Activated CD8-positive, alpha-beta memory T cell treated with anti-CD3 and anti-CD28 coated beads for 24 hours (primary cell): ENCODE measurements around the gene RHEBL1.
"Not testable (repeated sequence)": the region's sequence is repeated elsewhere in the genome, so short reads cannot be mapped to it uniquely, and the experiment has no call there.

ENCODE experiments used
- DNase-seq: peaks from one replicate; pipeline ENCODE4 v3.0.0-alpha.2; 2020

RHEBL1 gene

GRCh38 chr12:49089821-49090773, 20.3 kb upstream of the RHEBL1 start:
- peak; percentile 74 for DNase-seq

GRCh38 chr12:49088932-49089330, 19.2 kb upstream of the RHEBL1 start:
- DNase-seq, result no peak

DNA sequence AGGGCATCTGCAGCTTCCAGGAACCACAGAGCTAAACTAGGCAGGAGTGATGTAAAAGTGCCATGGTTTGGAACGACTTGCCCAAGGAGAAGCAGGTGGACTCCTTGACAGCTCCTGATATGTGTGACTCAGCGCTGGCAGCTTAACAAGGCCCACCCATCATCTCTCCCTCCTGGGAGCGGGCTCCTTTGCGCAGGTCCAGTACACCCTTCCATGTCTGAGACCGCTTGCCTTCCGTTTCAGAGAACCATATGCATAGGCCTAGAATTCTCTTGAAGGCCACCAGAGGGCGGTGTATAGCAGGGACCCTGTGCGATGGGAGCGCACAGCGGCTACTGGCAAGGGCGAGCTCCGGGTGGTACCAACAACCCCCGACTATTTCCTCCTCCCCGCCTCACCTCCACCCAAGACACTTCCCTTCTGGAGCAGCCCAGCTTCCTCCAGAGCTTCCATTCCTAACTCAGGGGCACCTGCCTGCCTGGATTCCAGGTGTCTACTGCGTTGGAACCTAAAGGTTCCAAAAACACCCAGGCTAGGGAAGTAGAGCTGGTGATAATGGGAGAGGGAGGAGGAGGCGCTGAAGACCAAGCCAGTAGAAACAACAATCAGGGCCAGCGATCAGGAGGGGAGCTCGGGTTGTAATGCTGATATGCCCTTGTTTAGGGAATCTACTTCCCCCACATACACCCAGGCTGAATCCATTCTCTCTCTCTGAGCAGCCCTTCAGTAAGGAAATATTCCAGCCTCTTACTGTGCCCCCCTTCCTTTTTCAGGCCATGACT, 18.6 kb upstream of the RHEBL1 start:
- DNase-seq, result peak; percentile 82

DNA sequence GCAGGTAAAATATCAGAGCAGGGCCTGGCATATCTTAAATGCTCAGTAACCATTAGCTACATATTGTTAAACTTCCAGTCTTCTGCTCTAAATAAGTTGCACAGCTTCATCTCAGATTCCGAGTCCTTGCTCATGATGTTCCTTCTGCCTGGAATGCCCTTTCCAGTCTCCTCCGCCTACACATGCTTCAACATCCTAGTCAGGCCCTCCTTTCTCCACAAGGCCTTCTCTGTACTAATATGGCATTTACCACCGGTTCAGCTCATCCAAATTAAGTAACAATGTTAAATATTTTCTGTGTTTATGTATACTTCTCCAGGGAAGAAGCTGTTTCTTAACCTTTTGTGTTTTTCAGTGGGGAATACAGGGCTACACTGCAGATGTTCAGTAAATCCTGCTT, 16.3 kb upstream of the RHEBL1 start:
- no peak for DNase-seq

- DNase-seq, result no peak
These were observed 14.7 kb upstream of the RHEBL1 start for GRCh38 chr12:49084438-49084837.

DNA sequence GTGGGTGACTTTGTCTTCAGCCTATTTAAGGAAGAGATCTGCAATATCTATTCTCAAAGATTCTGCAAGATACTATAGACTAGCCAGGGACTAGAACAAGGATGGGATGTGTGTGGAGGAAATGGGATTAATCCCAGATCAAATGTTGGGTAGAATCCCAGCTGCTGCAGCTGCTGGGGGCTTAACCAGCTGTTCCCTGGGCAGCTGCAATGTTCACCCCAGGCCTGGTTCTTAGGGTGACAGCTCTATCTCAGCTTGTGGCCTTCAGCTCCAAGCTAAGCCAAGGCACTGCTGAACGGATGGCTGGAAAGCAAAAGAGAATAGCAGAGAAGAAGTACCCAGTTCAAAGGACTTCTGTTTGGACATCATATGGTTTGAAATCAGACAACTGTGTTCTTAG, 10.0 kb upstream of the RHEBL1 start:
- DNase-seq, result no peak

- no peak for DNase-seq
These were observed 1.2 kb upstream of the RHEBL1 start for GRCh38 chr12:49070971-49071370.

DNA sequence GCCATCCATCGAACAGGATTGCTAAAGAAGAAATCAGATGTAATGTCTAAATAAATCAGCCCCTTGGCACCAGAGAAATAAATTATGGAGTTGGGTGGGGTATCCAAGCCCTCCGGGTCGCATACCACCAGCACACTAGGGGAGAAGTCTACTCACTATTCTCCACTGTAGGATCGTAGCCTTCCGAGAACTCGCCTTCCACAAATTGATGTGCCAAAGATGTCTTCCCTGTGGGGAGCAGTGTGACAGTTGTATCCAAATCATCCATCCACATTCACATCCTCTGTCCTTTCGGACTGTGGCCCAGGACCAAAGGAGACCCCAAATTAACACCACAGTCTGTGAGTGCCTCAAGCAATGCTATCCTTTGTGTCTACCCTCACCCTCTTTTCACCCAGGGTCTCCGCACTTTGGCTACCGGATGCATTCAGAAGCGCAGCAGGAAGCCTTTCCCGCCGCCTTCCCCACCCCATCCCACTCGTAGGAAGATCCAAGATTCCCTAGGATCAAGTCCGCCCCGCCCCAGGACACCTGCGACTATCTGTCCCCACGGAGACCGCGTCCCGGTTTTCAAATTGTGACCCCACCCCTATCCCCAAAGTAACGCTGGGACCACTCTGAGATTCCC, 786 bp downstream of the RHEBL1 start:
- DNase-seq, result no peak

DNA sequence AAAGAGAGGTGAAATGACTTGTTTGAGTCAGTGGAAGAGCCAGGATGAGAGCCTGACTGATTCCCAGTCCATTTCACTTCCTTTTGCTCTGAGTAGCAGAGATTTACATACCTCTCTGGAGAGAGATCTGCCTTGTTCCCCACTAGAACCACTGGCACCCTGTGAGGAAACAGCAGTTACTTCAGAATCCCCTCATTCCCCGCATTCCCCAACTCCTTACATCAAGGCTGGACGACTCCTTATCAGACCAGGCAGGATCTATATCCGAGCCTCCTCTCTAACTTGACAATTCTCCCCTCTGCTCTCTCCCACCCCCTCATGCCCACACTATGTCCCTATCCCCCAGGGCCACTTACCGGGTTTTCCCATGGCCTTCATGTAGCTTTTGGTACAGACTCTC, 3.7 kb downstream of the RHEBL1 start:
- DNase-seq, result no peak

GRCh38 chr12:49064767-49065152, 5.0 kb downstream of the RHEBL1 start:
- DNase-seq, result no peak

DNA sequence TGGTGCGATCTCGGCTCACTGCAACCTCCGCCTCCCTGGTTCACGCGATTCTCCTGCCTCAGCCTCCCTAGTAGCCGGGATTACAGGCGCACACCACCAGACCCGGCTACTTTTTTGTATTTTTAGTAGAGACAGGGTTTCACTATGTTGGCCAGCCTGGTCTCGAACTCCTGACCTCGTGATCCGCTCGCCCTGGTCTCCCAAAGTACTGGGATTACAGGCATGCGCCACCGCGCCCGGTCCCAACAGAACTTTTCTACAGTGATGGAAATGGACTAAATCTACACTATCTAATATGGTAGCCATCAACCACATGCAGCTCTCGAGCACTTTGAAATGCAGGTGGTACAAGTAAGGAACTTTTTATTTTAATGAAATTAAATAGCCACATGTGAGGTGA, 7.9 kb downstream of the RHEBL1 start:
- not testable (repeated sequence) for DNase-seq

DNA sequence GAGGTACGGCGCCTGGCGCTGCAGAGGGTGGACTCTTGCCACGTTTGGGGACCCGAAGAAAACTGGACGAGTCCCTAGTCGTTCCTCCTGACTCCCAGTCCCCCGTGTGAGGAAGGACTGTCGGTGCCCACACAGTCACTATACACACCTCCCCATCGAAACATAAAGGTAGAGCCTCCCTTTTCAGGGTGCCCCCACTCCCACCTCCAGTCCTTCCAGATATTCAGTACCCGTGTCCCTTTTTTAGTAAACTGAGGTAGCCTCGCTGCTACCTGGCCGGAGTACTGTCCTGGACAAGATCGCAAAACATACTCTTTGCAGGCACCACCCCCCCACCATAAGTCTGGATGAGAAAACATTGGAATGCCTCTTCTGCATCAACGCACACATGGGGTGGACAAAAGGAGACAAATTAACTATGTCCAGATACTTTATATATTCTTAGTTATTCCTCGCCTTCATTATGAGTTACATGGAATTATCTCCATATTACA, 8.6 kb downstream of the RHEBL1 start:
- no peak for DNase-seq

- DNase-seq, result peak; percentile 96
These were observed 9.3 kb downstream of the RHEBL1 start, which contains the start of gene KMT2D for GRCh38 chr12:49060237-49061156. Gene KMT2D, minus strand, starts transcription at chr12:49060794. Its CDS starts 5,470 bp downstream, at chr12:49055324.

DNA sequence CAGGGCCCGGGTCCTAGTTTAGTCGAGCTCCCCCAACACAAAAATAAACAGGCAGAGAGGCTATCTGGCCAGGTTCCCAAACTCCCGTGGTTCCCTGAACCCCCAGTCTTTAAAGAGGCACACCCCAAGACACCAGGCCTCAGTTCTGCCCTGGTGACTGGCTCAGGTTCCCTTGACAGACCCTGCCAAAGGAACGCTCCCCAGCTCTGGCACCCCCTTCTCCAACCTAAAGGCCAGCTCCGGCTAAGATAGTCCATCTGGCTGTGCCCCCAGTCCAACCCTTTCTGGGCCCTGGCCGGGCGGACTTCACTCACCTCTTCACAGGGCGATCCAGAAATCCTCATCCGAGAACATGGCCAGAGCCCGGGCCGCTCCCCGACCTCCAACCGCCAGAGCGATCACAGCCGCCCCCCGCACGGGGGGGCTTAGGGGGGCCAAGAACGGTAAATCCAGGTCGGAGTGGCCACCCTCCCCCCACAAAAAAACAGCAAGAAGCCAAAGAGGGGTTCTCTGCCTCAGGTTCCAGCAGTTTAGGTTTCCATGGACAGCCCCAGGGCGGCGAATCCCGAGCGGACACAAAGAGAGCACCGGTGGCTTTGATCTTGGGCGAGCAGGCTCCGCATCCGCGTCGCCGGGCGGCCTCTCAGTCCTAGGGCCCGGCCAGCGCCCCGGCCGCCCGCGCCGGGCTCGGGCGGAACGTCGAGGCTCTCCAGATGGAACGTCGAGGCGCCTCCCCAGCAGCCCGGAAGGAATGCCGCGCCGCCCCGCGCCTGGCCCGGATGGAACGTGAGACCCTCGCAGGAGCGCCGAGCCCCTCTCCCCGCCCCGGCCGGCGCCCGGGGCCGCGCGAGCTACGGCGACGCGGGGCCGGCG, 10.2 kb downstream of the RHEBL1 start:
- DNase-seq, result no peak

- DNase-seq, result no peak
These were observed 10.8 kb downstream of the RHEBL1 start for GRCh38 chr12:49059045-49059298.

- peak; percentile 55 for DNase-seq
These were observed 11.3 kb downstream of the RHEBL1 start for GRCh38 chr12:49058366-49059044.

DNA sequence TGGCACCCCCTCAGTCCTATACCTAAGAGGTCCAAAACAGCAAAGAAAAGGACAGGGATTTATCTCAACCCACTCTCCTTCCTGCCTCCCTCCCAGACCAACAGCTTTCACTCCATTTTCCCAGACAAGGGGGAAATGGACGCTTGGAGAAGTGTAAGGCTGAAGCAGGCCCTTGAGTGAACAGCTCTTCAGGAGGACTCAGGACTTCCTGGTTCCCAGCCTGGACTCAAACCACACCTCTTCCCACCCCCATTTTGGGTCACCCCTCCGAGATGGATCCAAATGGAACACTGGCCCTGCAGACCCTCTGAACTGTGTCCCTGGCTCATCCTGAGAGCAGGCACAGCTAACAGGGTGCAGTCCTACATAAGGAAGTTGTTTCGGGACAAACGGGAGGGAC, 11.9 kb downstream of the RHEBL1 start:
- peak; percentile 55 for DNase-seq

DNA sequence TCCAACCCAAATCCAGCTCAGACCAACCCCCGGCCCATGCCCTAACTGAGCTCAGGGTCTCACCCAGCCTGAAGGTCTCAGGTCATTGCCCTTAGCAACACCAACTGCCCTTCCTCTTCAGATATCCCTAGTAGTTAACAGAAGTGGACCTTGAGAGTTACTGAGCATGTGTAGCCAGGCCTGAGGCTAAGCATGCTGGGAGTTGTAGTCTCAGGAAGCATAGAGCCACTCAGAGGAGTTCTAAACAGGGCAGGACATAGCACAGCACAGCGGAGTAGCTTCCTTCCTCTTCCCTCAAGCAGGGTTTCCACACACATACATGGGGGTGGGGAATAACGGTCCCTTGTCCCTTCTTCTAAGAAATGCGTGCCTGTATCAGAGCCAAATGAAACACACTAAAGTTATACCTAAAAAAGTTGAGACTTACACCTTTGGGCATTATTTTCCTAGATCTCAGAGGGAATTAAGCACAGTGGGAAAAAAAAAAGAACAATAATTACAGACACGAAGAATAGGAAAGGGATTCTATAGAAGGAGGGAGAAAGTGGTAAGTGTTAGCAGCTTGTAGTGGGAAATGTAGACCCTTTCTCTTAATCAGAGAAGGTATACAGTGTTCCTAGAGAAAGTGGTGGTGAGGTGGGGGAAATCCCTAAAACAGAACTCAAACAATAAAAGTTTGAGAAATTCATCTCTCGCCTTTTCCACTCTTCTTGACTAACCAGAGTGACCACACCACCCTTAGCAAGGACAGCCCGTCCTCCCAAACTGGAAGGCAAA, 13.6 kb downstream of the RHEBL1 start:
- peak; percentile 71 for DNase-seq

GRCh38 chr12:49055092-49055491, 14.7 kb downstream of the RHEBL1 start:
- DNase-seq, result no peak

- no peak for DNase-seq
These were observed 15.3 kb downstream of the RHEBL1 start for GRCh38 chr12:49054524-49054923.
